GM12892 (cell line): ENCODE measurements around the gene SLCO1B1.

Experiments
- POLR2A ChIP-seq: IDR thresholded peaks from 2 replicates; pipeline ENCODE4 v1.6.1; 2011; ENCODE audit warnings: low read depth, low read length, control low read depth
- POLR2AphosphoS5 ChIP-seq: IDR thresholded peaks from 2 replicates; pipeline ENCODE4 v1.6.1; 2011; ENCODE audit warnings: low read depth, low read length, control low read depth
- TAF1 ChIP-seq: IDR thresholded peaks from 2 replicates; pipeline ENCODE4 v1.6.1; 2011; ENCODE audit warnings: low read depth, mild to moderate bottlenecking, control low read depth, low read length, borderline replicate concordance

- TF ChIP-seq POLR2AphosphoS5 = no peak
- no peak for TF ChIP-seq POLR2A
- TF ChIP-seq TAF1 = no peak
Measured at GRCh38 chr12:21219206-21219605, 88.2 kb downstream of the SLCO1B1 start.
